DND-41 (cell line): Measurements from ENCODE around the gene DOCK7.

Source experiments
- ATAC-seq: fragments of 200-7000 bp; cut with Tn5 transposase; 3 replicates; pipeline ENCODE4 v1.9.1; 2021; ENCODE audit warnings: low read depth; ENCODE audit not compliant: insufficient read depth
- DNase-seq: peaks from one replicate; pipeline ENCODE4 v3.0.0-alpha.2; 2020
- H2AFZ ChIP-seq: 2 replicates; pipeline ENCODE4 v1.6.0; 2012; ENCODE audit warnings: low read depth, low read length
- H3K27ac ChIP-seq: 2 replicates; pipeline ENCODE4 v1.5.1; 2012; ENCODE audit warnings: low read length, inconsistent platforms
- H3K27me3 ChIP-seq: fragments of 200-600 bp; sonication (generic); 2 replicates; pipeline ENCODE4 v1.6.0; 2012; ENCODE audit warnings: low read length, mild to moderate bottlenecking, inconsistent platforms; ENCODE audit not compliant: insufficient read depth, poor library complexity
- H3K36me3 ChIP-seq: 2 replicates; pipeline ENCODE4 v1.5.1; 2012; ENCODE audit warnings: low read length, inconsistent platforms; ENCODE audit not compliant: insufficient read depth
- H3K4me1 ChIP-seq: 2 replicates; pipeline ENCODE4 v1.5.1; 2012; ENCODE audit warnings: mild to moderate bottlenecking, low read length; ENCODE audit not compliant: insufficient read depth
- H3K4me2 ChIP-seq: 2 replicates; pipeline ENCODE4 v1.6.0; 2012; ENCODE audit warnings: mild to moderate bottlenecking, moderate library complexity, low read length, inconsistent platforms; ENCODE audit not compliant: insufficient read depth
- H3K4me3 ChIP-seq, 2 experiments: fragments of 200-600 bp in 1 of 2; shearing (Covaris generic) in 1 of 2; 2 replicates each; pipeline ENCODE4 v1.5.1; 2012 to 2016; ENCODE audit warnings: inconsistent platforms in 2 of 2, low read length in 2 of 2, mild to moderate bottlenecking in 2 of 2, low read depth in 1 of 2, moderate library complexity in 1 of 2
- H3K79me2 ChIP-seq: 2 replicates; pipeline ENCODE4 v1.6.0; 2012; ENCODE audit warnings: low read length, inconsistent platforms; ENCODE audit not compliant: insufficient read depth
- H3K9ac ChIP-seq: 2 replicates; pipeline ENCODE4 v1.6.0; 2012; ENCODE audit warnings: low read depth, mild to moderate bottlenecking, inconsistent platforms, low read length, moderate library complexity
- H3K9me3 ChIP-seq: 2 replicates; pipeline ENCODE4 v1.5.1; 2012; ENCODE audit warnings: low read length, moderate library complexity, mild to moderate bottlenecking, inconsistent platforms; ENCODE audit not compliant: insufficient read depth, severe bottlenecking
- H4K20me1 ChIP-seq: 2 replicates; pipeline ENCODE4 v1.6.0; 2012; ENCODE audit warnings: low read length; ENCODE audit not compliant: insufficient read depth
- CTCF ChIP-seq: IDR thresholded peaks from 2 replicates; pipeline ENCODE4 v1.5.1; 2012; ENCODE audit warnings: borderline replicate concordance, low read length, moderate library complexity, mild to moderate bottlenecking; ENCODE audit not compliant: poor library complexity, severe bottlenecking; ENCODE audit errors: extremely low read depth
- EZH2 ChIP-seq: IDR thresholded peaks from 3 replicates; pipeline ENCODE4 v1.6.1; 2012; ENCODE audit warnings: borderline replicate concordance, low read depth, mild to moderate bottlenecking, moderate library complexity, low read length, inconsistent platforms; ENCODE audit not compliant: severe bottlenecking

Gene DOCK7

DNA sequence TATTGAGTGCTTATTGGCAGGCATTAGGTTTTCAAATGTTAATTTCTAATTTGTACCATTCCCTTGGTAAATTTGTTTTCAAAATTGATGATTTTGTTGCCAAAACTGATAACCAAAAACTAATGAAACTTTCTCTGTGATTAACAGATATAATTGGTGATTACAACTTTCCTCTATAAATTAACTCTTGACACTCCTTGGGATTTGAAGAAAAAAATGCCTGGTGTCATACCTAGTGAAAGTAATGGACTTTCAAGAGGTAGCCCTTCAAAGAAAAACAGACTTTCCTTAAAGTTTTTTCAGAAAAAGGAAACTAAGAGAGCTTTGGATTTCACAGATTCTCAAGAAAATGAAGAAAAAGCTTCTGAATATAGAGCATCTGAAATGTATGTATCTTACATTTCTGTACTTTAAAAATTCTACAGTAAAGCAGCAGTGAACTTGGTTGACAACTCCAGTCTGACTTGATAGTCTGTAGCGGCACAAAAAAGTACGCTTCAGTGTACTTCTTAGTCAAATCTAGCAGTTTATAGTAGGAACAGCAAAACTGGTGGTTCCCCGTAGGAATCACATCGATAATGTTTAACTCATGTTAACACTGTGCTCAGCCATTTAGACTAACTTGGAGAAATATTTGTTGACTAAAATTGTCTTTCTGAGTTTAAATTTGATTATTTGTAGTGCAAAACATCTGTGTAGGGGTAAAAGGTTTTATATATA, 248.4 kb downstream of the DOCK7 start:
- Histone ChIP-seq H3K4me1 (peaks cover 52% of the 10 kb centered on the region), H3K4me3 (peak overlapping the region; percentile 13 to 67; a peak in 3 of 4 replicates), H3K27me3 (no peaks in the 10 kb centered on the region), H2AFZ (no peak overlapping the region), H3K4me2 (peak overlapping the region; percentile 67), H3K27ac (peak overlapping the region; percentile 29; the same call in 1 of the 2 replicates), H3K9ac (peak overlapping the region; percentile 98), H4K20me1 (peaks cover 64% of the 10 kb centered on the region), H3K36me3 (peaks cover 50% of the 10 kb centered on the region), H3K9me3 (no peaks in the 10 kb centered on the region), H3K79me2 (peaks cover 89% of the 10 kb centered on the region)
- no peak for ATAC-seq
- DNase-seq = no peak
- TF ChIP-seq CTCF = no peak

DNA sequence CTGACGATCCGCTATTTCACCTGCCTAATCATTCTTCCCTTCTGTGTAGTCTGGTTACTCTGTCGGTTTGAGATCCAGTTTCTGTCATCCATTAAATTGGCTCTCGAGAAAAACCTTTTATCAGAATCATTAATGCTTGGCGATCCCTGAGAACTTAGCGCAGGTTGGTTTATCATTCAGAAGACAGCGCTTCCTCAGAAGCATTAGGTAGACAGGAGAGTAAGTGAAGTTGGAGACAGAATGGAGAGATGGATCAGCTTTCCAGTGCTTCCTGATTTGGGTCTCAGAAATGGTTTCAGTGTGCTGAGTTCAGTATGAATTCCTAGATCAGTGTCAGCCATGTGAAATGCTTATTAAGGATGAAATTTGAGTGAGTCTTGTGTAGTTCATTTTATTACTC, 250.0 kb downstream of the DOCK7 start:
- Histone ChIP-seq H3K4me2 (peak overlapping the region; percentile 67), H3K27ac (peak overlapping the region; percentile 100), H3K4me1 (peaks cover 44% of the 10 kb centered on the region), H4K20me1 (peaks cover 49% of the 10 kb centered on the region), H3K4me3 (peak overlapping the region; percentile 64 to 67), H3K27me3 (no peaks in the 10 kb centered on the region), H3K9me3 (no peaks in the 10 kb centered on the region), H3K9ac (peak overlapping the region; percentile 98), H3K36me3 (peaks cover 33% of the 10 kb centered on the region), H2AFZ (no peak overlapping the region), H3K79me2 (peaks cover 72% of the 10 kb centered on the region)
- ATAC-seq (no peak), DNase-seq (no peak)
- TF ChIP-seq EZH2 = no peak
- TF ChIP-seq CTCF = no peak

DNA sequence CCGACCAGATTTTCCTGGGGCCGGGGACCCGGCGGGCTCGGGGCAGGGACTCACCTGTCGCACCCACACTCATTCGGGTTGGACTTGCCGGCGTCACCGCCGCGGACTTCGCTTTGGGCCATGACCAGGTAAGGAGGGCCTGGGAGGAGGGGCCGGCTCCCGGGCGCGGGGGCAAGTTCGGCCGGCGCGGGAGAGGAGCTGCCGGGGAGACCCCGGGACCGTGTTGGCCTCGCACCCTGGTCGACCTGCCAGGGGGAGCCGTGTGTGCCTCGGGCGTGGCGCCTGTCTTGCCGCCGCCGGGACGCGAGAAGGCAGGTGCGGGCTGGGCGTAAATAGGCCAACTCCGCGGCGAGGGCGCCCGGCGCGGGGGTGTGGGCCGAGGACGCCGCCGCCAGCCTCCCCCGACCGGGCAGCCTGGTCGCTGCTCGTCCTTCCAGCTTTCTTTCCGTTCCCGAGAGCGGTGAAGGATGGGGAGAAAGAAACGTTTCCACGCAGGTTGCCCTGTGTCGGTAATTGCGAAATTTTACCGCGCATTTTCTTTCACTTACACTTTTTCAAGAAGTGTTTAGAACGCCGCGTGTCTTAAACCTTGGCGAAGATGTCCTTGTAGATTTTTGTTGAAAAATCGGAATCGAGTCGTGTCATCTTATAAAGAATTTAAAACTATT, 250.8 kb downstream of the DOCK7 start:
- no peak for TF ChIP-seq CTCF
- TF ChIP-seq EZH2 = no peak
- Histone ChIP-seq H3K27me3 (no peaks in the 10 kb centered on the region), H3K4me2 (peak overlapping the region; percentile 67), H4K20me1 (peaks cover 42% of the 10 kb centered on the region), H3K4me3 (peak overlapping the region; percentile 64 to 67), H3K9ac (peak overlapping the region; percentile 98), H3K9me3 (no peaks in the 10 kb centered on the region), H3K27ac (peak overlapping the region; percentile 100), H3K36me3 (peaks cover 26% of the 10 kb centered on the region), H3K4me1 (peaks cover 39% of the 10 kb centered on the region), H3K79me2 (peaks cover 65% of the 10 kb centered on the region), H2AFZ (peak overlapping the region; percentile 93)
- ATAC-seq (no peak), DNase-seq (no peak)
